Prostate gland (tissue), 2 donors: Measurements from ENCODE around the gene SLC16A7. TPM values are rescaled to one million over a fixed set of nuclear protein-coding genes. Genes with fewer than 3 reads are reported as not detected.

Experiments used
- DNase-seq: peaks from one replicate; pipeline ENCODE4 v3.0.0-alpha.2; 2019; ENCODE audit warnings: low spot score
- H3K27ac ChIP-seq, 2 donors: fragments of 200-600 bp; sonication (generic); 2 replicates each; pipeline ENCODE4 v1.5.1; 2017 to 2019
- H3K27me3 ChIP-seq: fragments of 200-600 bp; sonication (generic); replicated peaks from 2 replicates; pipeline ENCODE4 v1.5.1; 2019; ENCODE audit not compliant: insufficient read depth
- H3K36me3 ChIP-seq, 2 donors: fragments of 200-600 bp; sonication (generic); 1 replicate in 1 of 2; 2 replicates in 1 of 2; pipeline versions ENCODE4 v1.5.1 to v1.8.1; 2017 to 2019
- H3K4me1 ChIP-seq: fragments of 200-600 bp; sonication (generic); replicated peaks from 2 replicates; pipeline ENCODE4 v1.5.1; 2019
- H3K4me3 ChIP-seq, 2 donors: fragments of 200-600 bp; sonication (generic); 2 replicates each; pipeline ENCODE4 v1.5.1; 2017 to 2019
- H3K9me3 ChIP-seq: fragments of 200-600 bp; sonication (generic); 2 replicates; pipeline ENCODE4 v1.5.1; 2017
- POLR2A ChIP-seq: fragments of 450-650 bp; IDR thresholded peaks from one replicate; pipeline ENCODE4 v1.6.1; 2016; ENCODE audit warnings: antibody characterized with exemption, mild to moderate bottlenecking
- POLR2AphosphoS5 ChIP-seq: sonication (generic); formaldehyde crosslinking; IDR thresholded peaks from one replicate; pipeline ENCODE4 v1.6.1; 2017; ENCODE audit warnings: antibody characterized with exemption
- WGBS: methylation state at CpG from one replicate; pipeline ENCODE4 v1.1.5; 2018; 5-methylcytosine and 5-hydroxymethylcytosine counted together
- intact Hi-C: fragments of 100-400 bp; cut with DNase I; formaldehyde crosslinking; loops from one replicate; pipeline ENCODE4 v1.14.2; 2022
- total RNA-seq, 2 donors: library from RNA; depleted of rRNA; stranded (reverse); fragments of >200 nt; gene quantifications; one replicate each; pipeline ENCODE4 v1.1.0, GENCODE V29; 2016
- TF ChIP-seq, protein P1 (sequence below), 4 experiments: fragments of 200-600 bp in 2 of 4; fragments of 450-650 bp in 2 of 4; sonication (generic) in 2 of 4; IDR thresholded peaks; 1 replicate in 3 of 4; 2 replicates in 1 of 4; pipeline ENCODE4 v1.5.1; 2016 to 2019; ENCODE audit warnings: antibody characterized with exemption in 4 of 4, mild to moderate bottlenecking in 2 of 4, moderate library complexity in 2 of 4

The SLC16A7 gene
- total RNA-seq, 2 donors from 2014 or later, result 4.3 to 10.6 TPM

DNA sequence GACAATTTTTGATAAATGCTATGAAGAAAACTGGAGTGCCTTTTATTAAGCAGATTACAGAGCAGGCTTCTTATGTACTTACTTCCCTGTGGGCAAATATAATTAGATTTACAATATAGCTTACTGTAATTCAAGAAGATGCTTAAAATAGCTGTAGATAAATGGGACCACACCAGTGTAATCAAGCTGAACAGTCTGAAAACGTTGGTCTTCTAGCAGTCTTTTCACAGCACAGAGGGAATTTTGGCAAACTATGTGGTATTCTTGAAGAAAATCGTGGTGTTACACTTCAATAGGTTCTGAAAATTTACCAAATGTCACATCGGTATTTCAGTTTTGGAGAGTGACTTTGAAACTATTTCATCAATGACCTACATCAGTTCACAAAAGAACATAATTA, 47.7 kb downstream of the SLC16A7 start:
- no peaks in the 10 kb centered on the region for H3K9me3 ChIP-seq
- no peak overlapping the region for H3K4me3 ChIP-seq
- TF ChIP-seq POLR2A, result no peak
- no peak for TF ChIP-seq POLR2AphosphoS5
- TF ChIP-seq, protein P1, sequence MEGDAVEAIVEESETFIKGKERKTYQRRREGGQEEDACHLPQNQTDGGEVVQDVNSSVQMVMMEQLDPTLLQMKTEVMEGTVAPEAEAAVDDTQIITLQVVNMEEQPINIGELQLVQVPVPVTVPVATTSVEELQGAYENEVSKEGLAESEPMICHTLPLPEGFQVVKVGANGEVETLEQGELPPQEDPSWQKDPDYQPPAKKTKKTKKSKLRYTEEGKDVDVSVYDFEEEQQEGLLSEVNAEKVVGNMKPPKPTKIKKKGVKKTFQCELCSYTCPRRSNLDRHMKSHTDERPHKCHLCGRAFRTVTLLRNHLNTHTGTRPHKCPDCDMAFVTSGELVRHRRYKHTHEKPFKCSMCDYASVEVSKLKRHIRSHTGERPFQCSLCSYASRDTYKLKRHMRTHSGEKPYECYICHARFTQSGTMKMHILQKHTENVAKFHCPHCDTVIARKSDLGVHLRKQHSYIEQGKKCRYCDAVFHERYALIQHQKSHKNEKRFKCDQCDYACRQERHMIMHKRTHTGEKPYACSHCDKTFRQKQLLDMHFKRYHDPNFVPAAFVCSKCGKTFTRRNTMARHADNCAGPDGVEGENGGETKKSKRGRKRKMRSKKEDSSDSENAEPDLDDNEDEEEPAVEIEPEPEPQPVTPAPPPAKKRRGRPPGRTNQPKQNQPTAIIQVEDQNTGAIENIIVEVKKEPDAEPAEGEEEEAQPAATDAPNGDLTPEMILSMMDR (IDR thresholded peaks at IDR 0.05), result no peak
- H3K36me3 ChIP-seq, result no peaks in the 10 kb centered on the region
- DNase-seq, result no peak
- intact Hi-C loops, result no loop called here
- 56% methylated on average over 3 of the region's 3 CpGs for WGBS
- no peak overlapping the region for H3K27ac ChIP-seq
- no peaks in the 10 kb centered on the region for H3K4me1 ChIP-seq
- H3K27me3 ChIP-seq, result no peaks in the 10 kb centered on the region

DNA sequence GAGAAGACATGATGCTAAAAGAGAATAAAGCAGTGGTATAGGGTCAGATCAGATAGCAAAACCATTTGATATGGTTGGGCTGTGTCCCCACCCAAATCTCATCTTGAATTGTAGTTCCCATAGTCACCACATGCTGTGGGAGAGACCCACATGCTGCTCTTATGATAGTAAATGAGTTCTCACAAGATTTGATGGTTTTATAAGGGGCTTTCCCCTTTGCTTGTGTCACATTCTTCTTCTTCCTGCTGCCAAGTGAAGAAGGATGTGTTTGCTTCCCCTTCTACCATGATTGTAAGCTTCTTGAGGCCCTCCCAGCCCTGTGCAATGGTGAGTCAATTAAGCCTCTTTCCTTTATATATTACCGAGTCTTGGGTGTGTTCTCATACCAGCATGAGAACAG, 49.4 kb downstream of the SLC16A7 start:
- DNase-seq, result no peak
- WGBS, result 100% methylated on average over 1 of the region's 1 CpG
- intact Hi-C loops, result no loop called here
- Histone ChIP-seq H3K27ac (no peak overlapping the region), H3K9me3 (no peaks in the 10 kb centered on the region), H3K27me3 (no peaks in the 10 kb centered on the region), H3K36me3 (no peaks in the 10 kb centered on the region), H3K4me1 (no peaks in the 10 kb centered on the region), H3K4me3 (no peak overlapping the region)
- no peak for TF ChIP-seq POLR2A
- no peak for TF ChIP-seq POLR2AphosphoS5
- TF ChIP-seq, protein P1 (IDR thresholded peaks at IDR 0.05), result peak in 1 of 4 experiments; percentile 24

DNA sequence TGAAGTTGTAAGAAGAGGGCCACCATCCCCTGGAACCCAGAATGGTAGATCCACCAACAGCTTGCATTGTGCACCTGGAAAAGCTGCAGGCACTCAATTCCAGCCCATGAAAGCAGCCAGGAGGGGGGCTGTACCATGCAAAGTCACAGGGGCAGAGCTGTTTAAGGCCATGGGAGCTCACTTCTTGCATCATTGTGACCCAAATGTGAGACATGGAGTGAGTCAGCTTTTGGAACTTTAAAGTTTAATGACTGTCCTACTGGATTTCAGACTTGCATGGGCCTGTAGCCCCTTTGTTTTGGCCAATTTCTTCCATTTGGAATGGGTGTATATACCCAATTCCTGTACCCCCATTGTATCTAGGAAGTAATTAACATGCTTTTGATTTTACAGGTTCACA, 50.8 kb downstream of the SLC16A7 start:
- H3K9me3 ChIP-seq, result no peaks in the 10 kb centered on the region
- TF ChIP-seq, protein P1 (IDR thresholded peaks at IDR 0.05), result no peak
- TF ChIP-seq POLR2A (no peak), POLR2AphosphoS5 (no peak)
- intact Hi-C loops, result no loop called here

DNA sequence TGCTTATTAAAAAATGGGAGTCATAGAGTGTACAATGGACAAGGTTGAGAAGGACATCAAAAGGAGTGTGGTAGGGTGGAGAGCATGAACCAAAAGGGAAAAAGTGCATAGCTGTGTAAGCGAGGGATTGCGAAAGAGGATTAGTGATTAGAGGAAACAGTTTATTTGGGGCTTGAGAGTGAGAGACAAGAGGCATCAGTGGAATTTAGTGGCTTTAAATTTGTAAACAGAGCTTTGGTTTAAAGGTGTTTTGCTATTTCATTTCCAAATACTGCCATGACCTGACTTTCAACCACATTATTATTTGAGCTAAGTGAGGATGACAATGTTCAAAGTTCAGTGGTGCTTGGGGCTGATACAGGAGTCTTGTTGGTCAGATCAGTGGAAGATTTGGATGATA, 53.4 kb downstream of the SLC16A7 start:
- WGBS, result 88% methylated on average over 2 of the region's 2 CpGs
- Histone ChIP-seq H3K27ac (no peak overlapping the region), H3K4me1 (no peaks in the 10 kb centered on the region), H3K36me3 (no peaks in the 10 kb centered on the region), H3K9me3 (no peaks in the 10 kb centered on the region), H3K4me3 (no peak overlapping the region), H3K27me3 (no peaks in the 10 kb centered on the region)
- no peak for TF ChIP-seq POLR2AphosphoS5
- no peak for TF ChIP-seq POLR2A
- TF ChIP-seq, protein P1 (IDR thresholded peaks at IDR 0.05), result no peak
- intact Hi-C loops, result no loop called here
- no peak for DNase-seq

More for the DNA sequence above, 50.8 kb downstream of the SLC16A7 start:
- Histone ChIP-seq H3K4me1 (no peaks in the 10 kb centered on the region), H3K27me3 (no peaks in the 10 kb centered on the region), H3K27ac (no peak overlapping the region), H3K36me3 (no peaks in the 10 kb centered on the region), H3K4me3 (no peak overlapping the region)
- no peak for DNase-seq

GRCh38 chr12:59650588-59651228, 54.9 kb downstream of the SLC16A7 start:
- H3K4me1 ChIP-seq, result no peaks in the 10 kb centered on the region
- DNase-seq, result no peak
- no peaks in the 10 kb centered on the region for H3K36me3 ChIP-seq
- no peaks in the 10 kb centered on the region for H3K27me3 ChIP-seq
- H3K27ac ChIP-seq, result no peak overlapping the region
- no peak overlapping the region for H3K4me3 ChIP-seq
- intact Hi-C loops, result no loop called here
- 37% methylated on average over 3 of the region's 3 CpGs for WGBS
- TF ChIP-seq, protein P1 (IDR thresholded peaks at IDR 0.05), result no peak
- no peak for TF ChIP-seq POLR2AphosphoS5
- no peak for TF ChIP-seq POLR2A
- H3K9me3 ChIP-seq, result no peaks in the 10 kb centered on the region
